Right lobe of liver (tissue), 4 donors: ENCODE measurements around the gene ZBTB39.

Experiments used
- POLR2A ChIP-seq: fragments of 450-650 bp; IDR thresholded peaks from one replicate; pipeline ENCODE4 v1.6.1; 2017; ENCODE audit warnings: antibody characterized with exemption, mild to moderate bottlenecking
- TF ChIP-seq, protein P1 (sequence below), 4 donors: fragments of 200-600 bp in 3 of 4; fragments of 450-650 bp in 1 of 4; IDR thresholded peaks; one replicate each; pipeline versions ENCODE4 v1.5.1 to v1.8.0; 2016 to 2022; ENCODE audit warnings: antibody characterized with exemption in 4 of 4, mild to moderate bottlenecking in 2 of 4
- donor health status: DM: no; HTN: no; CAD: no.
- donor health status: DM: no; HTN: no; CAD: no.
- donor health status: DM: no; HTN: yes; CAD: no.

DNA sequence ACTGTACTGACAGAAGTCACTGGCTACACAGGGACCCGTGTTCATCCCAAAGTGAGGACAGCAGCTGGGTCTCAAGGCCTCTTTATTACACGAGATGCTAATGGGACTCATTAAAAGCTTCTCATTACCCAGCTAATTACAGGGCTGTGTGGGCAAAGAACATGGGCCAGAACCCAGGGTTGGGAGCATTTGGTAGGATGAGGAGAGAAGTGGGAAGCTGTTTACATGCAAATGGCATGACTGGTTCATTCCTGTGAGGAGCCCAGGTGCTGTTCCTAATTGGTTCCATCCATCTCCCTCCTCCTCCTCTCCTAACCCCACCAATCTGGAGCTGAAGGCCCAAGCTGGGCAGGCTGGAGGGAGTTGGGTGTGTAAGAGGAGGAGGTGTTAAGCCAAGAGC, 18.9 kb upstream of the ZBTB39 start:
- TF ChIP-seq, protein P1, sequence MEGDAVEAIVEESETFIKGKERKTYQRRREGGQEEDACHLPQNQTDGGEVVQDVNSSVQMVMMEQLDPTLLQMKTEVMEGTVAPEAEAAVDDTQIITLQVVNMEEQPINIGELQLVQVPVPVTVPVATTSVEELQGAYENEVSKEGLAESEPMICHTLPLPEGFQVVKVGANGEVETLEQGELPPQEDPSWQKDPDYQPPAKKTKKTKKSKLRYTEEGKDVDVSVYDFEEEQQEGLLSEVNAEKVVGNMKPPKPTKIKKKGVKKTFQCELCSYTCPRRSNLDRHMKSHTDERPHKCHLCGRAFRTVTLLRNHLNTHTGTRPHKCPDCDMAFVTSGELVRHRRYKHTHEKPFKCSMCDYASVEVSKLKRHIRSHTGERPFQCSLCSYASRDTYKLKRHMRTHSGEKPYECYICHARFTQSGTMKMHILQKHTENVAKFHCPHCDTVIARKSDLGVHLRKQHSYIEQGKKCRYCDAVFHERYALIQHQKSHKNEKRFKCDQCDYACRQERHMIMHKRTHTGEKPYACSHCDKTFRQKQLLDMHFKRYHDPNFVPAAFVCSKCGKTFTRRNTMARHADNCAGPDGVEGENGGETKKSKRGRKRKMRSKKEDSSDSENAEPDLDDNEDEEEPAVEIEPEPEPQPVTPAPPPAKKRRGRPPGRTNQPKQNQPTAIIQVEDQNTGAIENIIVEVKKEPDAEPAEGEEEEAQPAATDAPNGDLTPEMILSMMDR (IDR thresholded peaks at IDR 0.05), result no peak
- no peak for TF ChIP-seq POLR2A
